Stimulated activated CD8-positive, alpha-beta memory T cell treated with anti-CD3 and anti-CD28 coated beads, Interleukin-7, amount 100 ng/mL, for 1 hour (primary cell): Measurements from ENCODE around the gene VSIG10.

Experiments used
- DNase-seq, 2 donors: peaks; one replicate each; pipeline ENCODE4 v3.0.0-alpha.2; 2020; ENCODE audit warnings: low read depth in 2 of 2

Gene VSIG10

DNA sequence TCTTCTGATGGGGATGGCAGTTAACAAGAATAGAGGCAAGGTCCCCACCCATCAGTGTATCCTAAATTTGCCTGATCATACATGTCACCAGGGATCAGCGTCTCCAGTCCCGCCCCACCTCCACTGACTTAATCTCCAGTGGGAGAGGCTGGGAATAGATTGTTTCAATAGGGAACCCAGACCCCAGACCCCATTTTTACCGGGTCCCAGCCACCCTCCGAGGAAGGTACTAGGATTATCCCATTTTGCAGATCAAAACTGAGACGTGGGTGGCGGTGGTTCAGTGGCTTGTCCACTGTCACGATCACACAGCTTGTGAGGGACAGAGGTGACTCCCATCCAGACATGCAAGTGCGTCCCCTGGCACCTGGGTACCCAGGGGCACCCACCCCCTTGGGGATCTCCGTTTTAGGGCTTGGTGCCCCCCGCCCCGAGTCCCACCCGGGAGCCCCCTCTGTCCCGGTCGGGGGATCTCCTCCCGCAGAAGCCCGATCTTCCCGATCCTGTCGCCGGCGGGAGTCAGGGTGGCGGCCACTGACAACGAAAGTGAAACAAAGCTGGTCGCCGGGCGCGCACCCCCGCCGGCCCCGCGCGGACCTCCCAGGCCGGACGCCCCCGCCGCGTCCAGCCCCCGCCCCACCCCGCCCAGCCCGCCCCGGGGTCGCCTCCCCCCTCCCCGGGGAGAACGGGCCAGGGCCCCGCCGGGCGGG, 43.4 kb downstream of the VSIG10 start:
- DNase-seq = no peak

DNA sequence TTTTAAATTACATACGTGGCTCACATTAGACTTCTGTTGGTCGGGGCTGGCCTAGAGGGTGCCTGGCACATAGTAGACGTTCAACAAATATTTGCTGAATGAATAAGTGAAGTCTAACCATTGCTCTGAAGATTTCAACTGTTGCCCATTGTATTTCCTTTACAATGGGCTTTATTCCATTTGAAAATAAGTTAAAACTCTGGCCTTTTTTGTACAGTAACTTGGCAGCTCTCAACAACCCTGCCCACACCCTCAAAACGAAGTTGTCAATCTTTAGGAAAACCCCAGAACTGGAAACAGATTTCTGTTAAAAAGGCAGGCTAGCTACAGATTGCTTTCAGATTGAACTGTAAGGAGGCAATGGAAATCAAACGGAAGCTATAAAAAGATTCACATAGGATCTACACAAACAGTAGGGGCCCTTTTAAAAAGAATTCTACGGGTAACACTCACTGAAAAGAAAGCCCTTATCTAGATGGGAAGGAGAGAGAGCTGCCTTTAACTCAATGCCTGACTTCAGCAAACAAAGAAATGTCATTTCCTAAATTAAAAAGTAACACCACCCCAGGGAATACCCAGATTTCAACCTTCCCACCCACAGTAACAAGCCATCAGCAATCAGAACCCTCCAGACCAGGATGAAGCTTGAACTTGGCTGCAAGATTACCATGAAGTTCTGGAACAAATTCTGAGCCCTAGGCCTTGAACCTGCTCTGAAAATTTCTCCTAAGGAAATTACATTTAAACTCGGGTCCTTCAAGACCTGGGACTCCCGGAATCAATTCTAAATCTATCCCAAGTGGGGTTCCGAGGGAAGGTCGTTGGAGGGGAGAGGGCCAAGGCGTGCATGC, 44.2 kb downstream of the VSIG10 start:
- DNase-seq = no peak

DNA sequence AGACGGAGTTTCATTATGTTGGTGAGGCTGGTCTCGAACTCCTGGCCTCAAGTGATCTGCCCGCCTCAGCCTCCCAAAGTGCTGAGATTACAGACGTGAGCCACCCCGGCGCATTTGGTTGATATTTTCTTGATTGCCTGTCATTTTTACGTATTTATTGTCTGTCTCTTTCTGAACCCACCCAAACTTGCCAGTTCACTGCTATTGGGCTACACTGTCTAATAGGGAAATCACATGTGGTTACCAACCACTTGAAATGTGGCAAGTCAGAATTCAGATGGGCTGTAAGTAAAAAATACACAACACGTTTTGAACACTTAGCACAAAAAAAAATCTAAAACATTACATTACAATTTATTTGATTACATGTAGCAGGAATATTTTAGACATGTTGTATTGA, 44.9 kb downstream of the VSIG10 start:
- DNase-seq = no peak

DNA sequence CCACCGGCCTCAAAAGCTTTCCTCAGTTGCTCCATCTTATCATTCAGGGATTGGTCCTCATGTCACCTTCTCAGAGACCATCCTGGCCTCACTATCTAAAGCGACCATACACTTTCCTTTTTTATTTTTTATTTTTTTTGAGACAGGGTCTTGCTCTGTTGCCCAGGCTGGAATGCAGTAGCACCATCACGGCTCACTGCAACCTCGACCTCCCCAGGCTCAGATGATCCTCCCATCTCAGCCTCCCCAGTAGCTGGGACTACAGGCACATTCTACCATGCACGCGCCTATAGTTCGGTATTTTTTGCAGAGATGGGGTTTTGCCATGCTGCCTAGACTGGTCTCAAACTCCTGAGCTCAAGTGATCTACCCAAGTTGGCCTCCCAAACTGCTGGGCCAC, 45.6 kb downstream of the VSIG10 start:
- DNase-seq = no peak

DNA sequence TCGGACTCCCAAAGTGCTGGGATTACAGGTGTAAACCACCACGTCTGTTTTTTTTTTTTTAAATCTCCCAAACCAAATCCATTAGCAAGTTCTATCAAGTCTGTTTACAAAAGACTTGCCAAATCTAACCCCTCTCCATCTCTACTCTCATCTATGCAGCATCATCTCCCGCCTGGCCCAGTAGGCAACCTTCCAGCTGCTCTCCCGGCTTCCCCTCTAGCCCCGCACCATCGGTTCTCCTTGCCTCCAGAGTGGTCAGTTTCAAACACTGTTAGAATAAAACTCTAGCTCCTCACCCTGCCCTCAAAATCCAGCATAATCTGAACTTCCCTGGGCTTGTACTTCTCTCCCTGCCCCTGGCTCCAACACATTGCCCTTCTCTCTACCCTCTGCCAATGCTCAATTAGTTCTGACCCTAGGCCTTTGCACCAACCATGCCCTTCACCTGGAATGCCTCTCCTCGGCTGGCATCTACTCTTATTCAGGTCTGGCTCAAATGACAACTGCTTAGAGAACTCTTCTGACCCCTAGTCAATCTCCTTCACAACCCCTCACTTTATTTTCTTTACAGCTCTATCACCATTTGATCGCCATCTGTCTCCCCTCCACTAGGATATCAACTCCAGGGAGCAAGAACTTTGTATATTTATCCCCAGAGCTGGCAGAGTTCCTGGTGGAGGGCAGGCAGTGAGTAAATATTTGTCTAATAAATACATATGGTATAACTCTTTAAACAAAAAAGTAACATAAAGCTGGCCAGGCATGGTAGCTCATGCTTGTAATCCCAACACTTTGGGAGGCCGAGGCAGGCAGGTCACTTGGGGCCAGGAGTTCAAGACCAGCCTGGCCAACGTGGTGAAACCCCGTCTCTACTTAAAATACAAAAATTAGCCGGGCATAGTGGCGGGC, 47.7 kb downstream of the VSIG10 start:
- no peak for DNase-seq

DNA sequence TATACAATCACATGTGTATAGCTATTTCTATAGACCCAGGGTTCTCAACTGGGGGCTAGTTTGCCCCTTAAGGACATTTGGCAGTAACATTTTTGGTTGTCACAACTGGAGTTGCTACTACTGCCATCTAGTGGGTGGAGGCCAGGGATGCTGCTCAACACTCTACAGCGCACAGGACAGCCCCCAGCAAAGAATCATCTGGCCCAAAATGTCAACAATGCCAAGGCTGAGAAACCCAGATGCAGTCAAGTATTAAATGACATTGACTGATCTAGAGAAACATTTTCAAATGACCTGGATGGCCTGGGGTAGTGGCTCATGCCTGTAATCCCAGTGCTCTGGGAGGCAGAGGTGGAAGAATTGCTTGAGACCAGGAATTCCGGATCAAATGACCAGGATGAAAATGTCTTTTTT, 48.7 kb downstream of the VSIG10 start:
- peak; percentile 36 to 40 for DNase-seq

DNA sequence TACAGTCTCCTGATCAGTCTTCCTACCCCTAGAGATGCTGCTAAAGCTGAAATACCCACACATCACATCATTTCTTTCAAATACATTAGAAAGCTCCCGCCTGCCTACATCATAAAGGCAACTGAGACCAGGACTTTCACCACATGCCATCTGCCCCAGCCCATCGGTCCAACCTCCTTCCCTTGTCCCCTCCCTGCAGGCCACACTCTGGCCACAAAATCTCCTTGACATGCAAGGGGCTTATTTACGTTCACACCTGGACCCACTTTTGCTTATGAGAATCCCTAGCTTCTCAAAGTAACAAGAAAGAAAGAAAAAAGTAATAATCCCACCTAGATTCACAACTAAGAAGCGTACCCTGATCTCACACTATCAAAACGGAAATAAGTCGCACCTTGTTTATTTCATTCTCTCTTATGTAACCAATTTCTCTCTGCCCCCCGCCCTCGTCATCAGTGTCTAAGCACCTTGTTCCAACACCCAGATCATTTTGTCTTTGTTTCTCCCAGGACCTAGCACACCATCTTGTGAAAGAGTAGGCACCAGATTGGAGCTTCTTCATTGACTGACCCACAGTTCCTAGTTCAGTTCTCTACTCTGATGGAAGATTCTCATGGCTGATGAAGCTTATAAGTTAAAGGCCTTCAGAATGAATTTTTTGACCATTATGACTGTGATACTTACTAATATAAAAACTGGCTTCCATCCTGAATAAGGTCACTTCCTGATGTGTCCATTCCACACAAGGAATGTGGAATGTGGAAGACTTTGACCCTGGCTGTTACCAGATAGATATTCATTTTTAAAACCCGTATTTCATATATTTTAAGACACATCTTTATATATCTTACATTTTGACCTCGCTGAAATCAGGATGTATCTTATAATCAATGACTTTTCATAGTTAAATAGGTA, 50.5 kb downstream of the VSIG10 start:
- DNase-seq = no peak

DNA sequence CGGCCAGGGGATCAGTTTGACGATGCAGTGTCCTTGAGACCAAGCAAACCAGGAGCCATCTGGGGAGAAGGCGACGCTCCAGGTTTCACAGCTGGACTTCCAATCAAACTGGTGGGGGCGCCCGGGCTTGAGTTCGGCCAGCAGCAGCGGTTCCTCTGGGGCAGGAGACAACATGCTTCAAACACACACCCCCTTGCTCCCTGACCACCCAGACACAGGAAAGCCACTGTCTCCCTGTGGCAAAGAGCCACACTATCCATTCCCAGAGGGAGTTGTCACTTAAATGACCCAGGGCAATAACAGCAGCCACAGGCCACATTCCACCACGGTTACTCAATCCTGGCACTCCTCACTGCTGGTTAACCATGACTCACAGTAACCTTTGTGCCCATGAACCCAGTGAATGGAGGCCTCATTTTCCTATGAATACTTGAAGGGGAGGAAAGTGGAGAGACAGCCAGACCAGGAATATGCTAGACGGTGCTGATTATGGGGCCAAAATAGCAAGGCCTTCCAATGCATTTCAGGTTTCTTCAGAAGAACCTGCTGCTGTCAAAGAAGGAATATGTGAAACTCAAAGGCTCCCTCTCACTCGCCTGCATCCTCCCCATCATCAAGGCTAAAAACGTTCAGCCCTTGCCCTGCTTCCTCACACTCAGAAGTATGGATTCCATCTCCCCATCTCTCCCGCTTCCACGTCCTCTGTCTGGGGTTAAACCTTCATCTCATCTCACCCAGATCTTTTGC, 51.3 kb downstream of the VSIG10 start:
- DNase-seq = no peak

DNA sequence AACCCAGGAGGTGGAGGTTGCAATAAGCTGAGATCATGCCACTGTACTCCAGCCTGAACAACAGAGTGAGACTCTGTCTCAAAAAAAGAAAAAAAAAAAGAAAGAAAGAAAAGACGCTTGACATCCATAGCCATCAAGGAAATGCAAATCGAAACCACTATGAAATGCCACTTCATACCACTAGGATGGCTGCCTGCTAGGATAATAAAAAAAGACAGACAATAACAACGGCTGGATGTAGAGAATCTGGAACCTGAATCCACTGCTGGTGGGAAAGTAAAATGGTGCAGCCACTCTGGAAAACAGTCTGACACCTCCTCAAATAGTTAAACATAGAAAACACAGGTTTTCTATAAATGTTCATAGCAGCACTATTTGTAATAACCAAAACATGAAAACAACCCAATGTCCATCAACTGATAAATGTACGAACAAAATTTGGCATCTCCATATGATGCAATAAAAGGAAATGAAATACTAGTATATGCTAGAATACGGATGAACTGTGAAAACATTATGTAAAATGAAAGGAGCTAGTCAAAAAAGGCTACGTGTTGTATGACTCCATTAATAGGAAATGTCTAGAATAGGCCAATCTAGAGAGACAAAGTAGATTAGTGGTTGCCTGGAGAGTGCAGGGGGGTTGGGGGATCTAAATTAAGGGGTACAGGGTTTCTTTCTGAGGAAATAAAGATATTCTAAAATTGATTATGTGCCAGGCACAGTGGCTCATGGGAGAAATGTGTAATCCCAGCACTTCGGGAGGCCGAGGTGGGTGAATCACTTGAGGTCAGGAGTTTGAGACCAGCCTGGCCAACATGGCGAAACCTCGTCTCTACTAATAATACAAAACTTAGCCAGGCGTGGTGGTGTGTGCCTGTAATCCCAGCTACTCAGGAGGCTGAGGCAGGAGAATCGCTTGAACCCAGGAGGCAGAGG, 52.6 kb downstream of the VSIG10 start:
- DNase-seq = no peak

DNA sequence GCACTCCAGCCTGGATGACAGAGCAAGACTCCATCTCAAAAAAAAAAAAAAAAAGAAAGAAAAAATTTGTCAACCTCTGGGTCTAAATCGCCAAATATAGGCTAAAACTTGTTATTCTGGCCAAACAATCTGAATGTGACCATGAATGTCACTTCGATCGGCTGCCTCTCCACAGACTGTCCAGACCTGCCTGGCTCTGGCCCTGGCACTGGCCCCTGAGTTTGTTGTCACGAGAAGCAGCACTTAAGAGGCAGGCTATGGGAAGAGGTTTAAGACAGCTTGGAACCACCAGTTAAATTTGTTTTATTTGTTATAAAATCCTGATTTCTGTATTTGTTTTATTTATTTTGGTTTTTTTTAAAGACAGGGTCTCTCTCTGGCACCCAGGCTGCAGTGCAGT, 57.4 kb downstream of the VSIG10 start:
- DNase-seq = no peak

DNA sequence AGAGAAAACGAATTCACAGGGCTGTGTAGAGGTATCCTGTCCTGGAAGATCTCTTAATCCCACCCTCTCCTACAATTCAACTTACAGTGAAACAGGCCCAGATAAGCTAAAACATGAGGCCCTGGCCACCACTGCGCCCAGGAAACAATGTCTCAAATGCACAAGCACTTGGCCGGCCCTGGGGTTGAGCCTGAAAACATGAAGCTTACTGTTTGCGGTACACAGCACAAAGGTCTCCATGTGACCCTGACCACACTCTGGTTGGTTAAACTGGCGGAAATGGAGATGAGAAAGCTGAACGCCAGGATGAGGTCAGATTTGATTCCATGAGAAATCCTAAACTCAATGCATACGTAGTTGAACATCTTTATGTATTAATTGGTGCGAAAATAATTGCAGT, 59.2 kb downstream of the VSIG10 start:
- no peak for DNase-seq

DNA sequence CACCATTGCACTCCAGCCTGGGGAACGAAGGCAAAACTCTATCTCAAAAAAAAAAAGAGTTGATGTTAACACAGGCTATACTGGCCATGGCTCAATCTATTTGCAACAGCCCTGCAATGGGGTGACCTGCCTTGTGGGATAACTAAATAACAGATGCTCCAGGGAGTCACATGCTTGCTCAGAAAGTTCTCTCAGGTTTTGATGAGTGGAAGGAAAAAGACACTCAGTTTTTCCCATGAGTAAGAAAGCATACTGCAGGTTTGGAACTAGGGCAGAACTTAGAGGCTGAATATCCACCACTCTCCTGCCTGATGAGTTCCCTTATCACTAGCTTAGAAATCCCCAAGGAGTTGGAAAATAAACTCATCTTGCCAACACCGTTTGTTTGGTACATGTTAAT, 59.7 kb downstream of the VSIG10 start:
- DNase-seq = no peak

DNA sequence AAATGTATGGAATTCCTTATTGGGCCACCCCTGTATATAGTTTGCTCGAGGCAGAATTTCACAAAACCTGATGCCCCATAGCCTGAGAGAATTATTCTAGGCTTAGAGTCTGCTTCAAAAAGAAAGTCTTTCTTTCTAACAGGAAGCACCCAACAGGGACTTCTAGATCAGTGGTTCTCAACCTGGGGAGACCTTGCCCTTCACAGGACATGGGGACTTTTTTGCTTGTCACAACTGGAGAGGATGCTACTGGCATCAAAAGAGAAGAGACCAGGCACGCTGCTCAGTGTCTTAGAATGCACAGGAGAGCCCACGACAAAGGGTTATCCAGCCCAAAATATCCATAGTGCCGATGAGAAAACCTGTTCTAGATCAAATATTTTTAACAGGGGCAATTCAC, 61.7 kb downstream of the VSIG10 start:
- no peak for DNase-seq

DNA sequence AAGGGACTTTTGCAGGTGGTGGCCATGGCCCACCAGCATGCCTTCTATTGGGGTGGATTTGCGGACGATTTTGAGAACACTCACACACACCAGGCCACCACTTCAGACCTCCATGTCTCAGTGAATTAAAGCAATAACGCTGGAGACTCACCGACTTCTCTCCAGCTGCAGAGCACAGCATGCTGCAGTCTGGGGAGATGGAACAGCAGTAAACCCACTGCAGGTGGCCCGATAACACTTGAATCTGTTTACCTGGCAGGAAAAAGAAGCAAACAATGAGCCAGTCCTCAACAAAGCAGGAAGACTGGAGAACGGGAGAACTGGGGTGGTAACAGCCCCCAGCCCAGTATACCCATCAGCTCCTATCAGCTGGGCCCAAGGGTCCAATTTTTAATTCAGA, 65.7 kb downstream of the VSIG10 start:
- DNase-seq = no peak

DNA sequence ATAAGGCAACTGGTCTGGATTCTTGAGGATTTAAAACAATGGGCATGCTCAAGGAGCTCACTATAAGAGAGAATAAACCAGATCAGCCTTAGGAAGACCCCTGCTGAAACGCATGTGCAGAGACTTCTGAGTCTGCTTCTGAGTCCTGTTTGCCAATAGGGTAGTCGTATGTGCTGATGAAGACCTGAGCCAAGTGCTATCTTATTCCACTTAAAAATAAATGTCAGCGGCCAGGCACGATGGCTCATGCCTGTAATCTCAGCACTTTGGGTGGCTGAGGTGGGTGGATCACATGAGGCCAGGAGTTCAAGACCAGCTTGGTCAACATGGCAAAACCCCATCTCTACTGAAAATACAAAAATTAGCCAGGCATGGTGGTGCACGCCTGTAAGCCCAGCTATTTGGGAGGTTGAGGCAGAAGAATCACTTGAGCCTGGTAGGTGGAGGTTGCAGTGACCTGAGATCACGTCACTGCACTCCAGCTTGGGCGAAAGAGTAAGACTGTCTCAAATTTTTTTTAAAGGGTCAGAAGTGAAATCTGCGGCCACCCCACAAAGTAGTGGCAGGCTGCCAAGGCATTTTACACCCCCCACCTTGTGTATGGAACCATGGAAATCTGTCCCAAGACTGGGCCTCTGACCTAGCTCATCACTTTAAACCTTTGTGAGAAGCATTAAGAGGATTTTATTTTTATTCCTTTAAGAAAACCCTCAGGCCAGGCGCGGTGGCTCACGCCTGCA, 67.0 kb downstream of the VSIG10 start:
- no peak for DNase-seq

DNA sequence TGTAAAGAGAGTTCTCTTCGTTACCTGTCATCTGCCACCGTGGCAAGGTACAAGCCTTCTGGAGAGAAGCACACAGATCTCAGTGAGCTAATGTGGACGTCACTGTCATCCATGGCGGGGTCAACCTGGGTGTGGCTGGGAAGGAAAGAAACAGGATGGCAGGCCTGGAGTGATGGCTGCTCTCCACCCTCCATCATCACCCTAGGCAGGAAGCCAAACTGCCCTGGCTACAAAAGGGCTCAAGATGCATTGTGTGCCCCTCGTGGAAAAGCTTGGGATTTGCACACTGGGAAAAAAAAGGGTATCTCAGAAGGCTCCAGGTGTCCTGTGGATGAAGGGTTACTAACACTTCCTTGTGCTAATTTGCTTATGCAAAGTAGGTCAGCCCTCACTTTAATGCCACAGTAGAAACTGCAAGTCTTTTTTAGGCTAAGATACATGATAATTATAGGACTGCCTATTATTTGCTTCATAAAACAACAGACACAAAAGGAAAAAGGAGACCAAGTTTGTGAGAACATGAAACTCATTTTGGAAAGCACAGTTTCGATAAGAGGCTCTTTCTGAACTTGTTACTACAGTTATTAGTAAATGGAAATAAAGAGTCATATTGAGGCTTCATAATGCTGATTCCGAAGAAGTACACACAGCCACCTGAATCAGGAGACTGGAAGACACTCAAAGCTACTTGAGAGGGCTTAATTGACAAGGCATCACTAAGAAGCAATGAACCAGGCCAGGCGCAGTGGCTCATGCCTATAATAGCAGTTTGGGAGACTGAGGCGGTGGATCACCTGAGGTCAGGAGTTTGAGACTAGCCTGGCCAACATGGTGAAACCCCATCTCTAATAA, 68.4 kb downstream of the VSIG10 start:
- no peak for DNase-seq

DNA sequence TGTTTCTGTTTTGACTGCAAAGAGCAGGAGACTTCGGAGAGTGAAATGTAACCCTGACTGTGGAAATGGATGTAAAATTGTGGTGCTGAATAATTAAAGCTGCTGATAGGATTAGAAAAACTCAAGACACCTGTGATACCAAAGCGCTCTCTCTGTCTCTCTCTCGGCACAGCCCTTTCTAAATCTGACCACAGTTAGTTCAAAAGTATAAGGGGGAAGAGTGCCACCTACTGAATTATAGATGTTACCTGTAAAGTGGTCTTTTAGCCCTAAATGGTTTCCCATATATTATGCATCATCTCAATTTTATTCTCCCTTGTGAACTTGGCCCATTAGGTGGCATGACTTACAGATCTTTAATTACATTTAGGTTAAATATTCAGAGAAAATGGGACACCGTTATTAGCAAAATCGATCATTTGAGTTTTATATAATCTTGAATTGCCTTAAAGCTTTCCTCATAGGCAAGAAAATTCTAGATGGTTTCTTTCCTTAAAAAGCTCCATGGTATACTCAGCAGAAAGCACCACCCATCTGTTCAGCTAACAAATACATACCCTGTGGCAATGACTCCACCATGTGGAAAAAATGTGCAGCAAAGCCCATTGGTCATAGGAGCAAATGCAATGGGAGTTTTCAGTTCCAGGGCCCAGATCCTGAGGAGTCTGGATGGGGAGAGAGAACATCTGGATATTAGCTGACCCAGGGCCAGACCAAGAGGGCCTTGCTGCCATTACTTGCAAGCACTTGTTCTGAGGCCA, 69.2 kb downstream of the VSIG10 start:
- DNase-seq = no peak
